Natural killer cell (primary cell): ENCODE measurements around the gene TSR1. TPM values are rescaled to one million over a fixed set of nuclear protein-coding genes. Genes with fewer than 3 reads are reported as not detected.

Experiments
- ATAC-seq, 3 donors: fragments of 150-1000 bp in 2 of 3; fragments of 200-7000 bp in 1 of 3; cut with Tn5 transposase; 1 replicate in 1 of 3; 2 replicates in 2 of 3; pipeline ENCODE4 v1.10.0; 2021; ENCODE audit warnings: mild to moderate bottlenecking in 2 of 3, moderate library complexity in 2 of 3
- DNase-seq, 2 donors: peaks; one replicate each; pipeline versions ENCODE4 v3.0.0 to v3.0.0-alpha.2; 2013 to 2021; ENCODE audit warnings: mixed read lengths in 1 of 2
- H3K27ac ChIP-seq: one replicate; pipeline ENCODE4 v1.5.1; 2013; ENCODE audit warnings: mild to moderate bottlenecking, low read length
- H3K27me3 ChIP-seq: one replicate; pipeline ENCODE4 v1.6.1; 2013; ENCODE audit warnings: low read length; ENCODE audit not compliant: control insufficient read depth, insufficient read depth
- H3K36me3 ChIP-seq: one replicate; pipeline ENCODE4 v1.6.1; 2013; ENCODE audit warnings: low read length; ENCODE audit not compliant: control insufficient read depth, insufficient read depth
- H3K4me1 ChIP-seq: one replicate; pipeline ENCODE4 v1.6.1; 2013; ENCODE audit warnings: low read length; ENCODE audit not compliant: control insufficient read depth, insufficient read depth
- H3K4me3 ChIP-seq: one replicate; pipeline ENCODE4 v1.5.1; 2013; ENCODE audit warnings: low read length
- H3K9me3 ChIP-seq: one replicate; pipeline ENCODE4 v1.6.1; 2013; ENCODE audit warnings: low read length; ENCODE audit not compliant: control insufficient read depth, insufficient read depth
- H3K27ac Mint-ChIP-seq, 2 donors: one replicate each; pipeline ENCODE4 v1.8.0; 2022; ENCODE audit warnings: mild to moderate bottlenecking in 2 of 2, mixed read lengths in 2 of 2, moderate library complexity in 1 of 2
- H3K27me3 Mint-ChIP-seq, 2 donors: one replicate each; pipeline ENCODE4 v1.8.0; 2022; ENCODE audit warnings: low read depth in 2 of 2, mixed read lengths in 2 of 2
- H3K36me3 Mint-ChIP-seq: one replicate; pipeline ENCODE4 v1.8.0; 2022; ENCODE audit warnings: mixed read lengths
- H3K4me1 Mint-ChIP-seq, 2 donors: one replicate each; pipeline ENCODE4 v1.8.0; 2022; ENCODE audit warnings: mixed read lengths in 2 of 2
- H3K4me3 Mint-ChIP-seq: one replicate; pipeline ENCODE4 v1.8.0; 2022; ENCODE audit warnings: mild to moderate bottlenecking, moderate library complexity, mixed read lengths
- H3K9me3 Mint-ChIP-seq, 2 donors: one replicate each; pipeline ENCODE4 v1.8.0; 2022; ENCODE audit warnings: mixed read lengths in 2 of 2
- CTCF ChIP-seq: fragments of 200-600 bp; IDR thresholded peaks from one replicate; pipeline ENCODE4 v1.8.0; 2022; ENCODE audit warnings: antibody characterized with exemption
- WGBS: methylation state at CpG from one replicate; pipeline ENCODE4 v1.1.7; 2013; ENCODE audit warnings: missing lambda C conversion rate; ENCODE audit not compliant: insufficient coverage; 5-methylcytosine and 5-hydroxymethylcytosine counted together
- intact Hi-C: fragments of 100-400 bp; cut with micrococcal nuclease; formaldehyde crosslinking; loops from one replicate; pipeline ENCODE4 v1.14.2; 2022
- total RNA-seq, 4 donors: library from RNA; stranded (reverse); fragments of 120-200 nt in 1 of 4; gene quantifications; one replicate each; pipeline versions ENCODE4 v1.2.3 to v1.2.4, GENCODE V29; 2013 to 2022

The TSR1 gene
- total RNA-seq, 3 donors from 2014 or later (not counting 1 experiment from before 2014, with no cell fraction given) = 19.7 to 30.7 (median 29.0) TPM

GRCh38 chr17:2336852-2337543 lies 741 bp upstream of the TSR1 start, which contains the start of gene SGSM2:
Gene SGSM2 (plus strand): TSS chr17:2337501. CDS start chr17:2337689, 188 bp downstream.
- Mint-ChIP-seq H3K4me1 (peaks cover 17 to 19% of the 10 kb centered on the region in 2 donors), H3K27ac (peak within 1 kb of the TSS; percentile 90 to 93), H3K27me3 (no peaks in the 10 kb centered on the region), H3K9me3 (no peaks in the 10 kb centered on the region), H3K36me3 (no peaks in the 10 kb centered on the region), H3K4me3 (peak within 1 kb of the TSS; percentile 99)
- peaks cover 27% of the 10 kb centered on the region for H3K36me3 ChIP-seq
- peak within 1 kb of the TSS; percentile 60 for H3K4me3 ChIP-seq
- no peaks in the 10 kb centered on the region for H3K9me3 ChIP-seq
- ATAC-seq (peak; percentile 66 to 76 (median 71)), DNase-seq (peak; percentile 60 to 85)
- no peaks in the 10 kb centered on the region for H3K27me3 ChIP-seq
- intact Hi-C loops = no loop called here
- under 1% methylated on average over 77 of the region's 77 CpGs for WGBS
- H3K4me1 ChIP-seq = peaks cover 18% of the 10 kb centered on the region
- TF ChIP-seq CTCF = no peak
- H3K27ac ChIP-seq = peak within 1 kb of the TSS; percentile 51

- peak overlapping the region; percentile 90 to 93 for H3K27ac Mint-ChIP-seq
- no peak overlapping the region for H3K27ac ChIP-seq
- WGBS = 4% methylated on average over 17 of the region's 17 CpGs
- peaks cover 18% of the 10 kb centered on the region for H3K4me1 ChIP-seq
- no peaks in the 10 kb centered on the region for H3K36me3 Mint-ChIP-seq
- peaks cover 17 to 19% of the 10 kb centered on the region in 2 donors for H3K4me1 Mint-ChIP-seq
- peaks cover 40% of the 10 kb centered on the region for H3K36me3 ChIP-seq
- TF ChIP-seq CTCF = no peak
- intact Hi-C loops = no loop called here
- no peaks in the 10 kb centered on the region for H3K9me3 ChIP-seq
- DNase-seq (no peak), ATAC-seq (no peak)
- peak overlapping the region; percentile 99 for H3K4me3 Mint-ChIP-seq
- H3K27me3 ChIP-seq = no peaks in the 10 kb centered on the region
- H3K4me3 ChIP-seq = peak overlapping the region; percentile 60
- H3K27me3 Mint-ChIP-seq = no peaks in the 10 kb centered on the region
- H3K9me3 Mint-ChIP-seq = no peaks in the 10 kb centered on the region
Measured at GRCh38 chr17:2335726-2336214, 487 bp downstream of the TSR1 start.

- no peak for ATAC-seq
- Histone ChIP-seq H3K4me1 (peaks cover 8% of the 10 kb centered on the region), H3K27me3 (no peaks in the 10 kb centered on the region), H3K9me3 (no peaks in the 10 kb centered on the region), H3K4me3 (no peak overlapping the region), H3K36me3 (peaks cover 63% of the 10 kb centered on the region), H3K27ac (no peak overlapping the region)
- H3K27ac Mint-ChIP-seq = no peak overlapping the region
- WGBS = 78% methylated on average over 3 of the region's 3 CpGs
- no peaks in the 10 kb centered on the region for H3K9me3 Mint-ChIP-seq
- H3K36me3 Mint-ChIP-seq = no peaks in the 10 kb centered on the region
- peaks cover 14 to 15% of the 10 kb centered on the region in 2 donors for H3K4me1 Mint-ChIP-seq
- intact Hi-C loops = no loop called here
- DNase-seq = no peak
- H3K4me3 Mint-ChIP-seq = no peak overlapping the region
- TF ChIP-seq CTCF = no peak
- H3K27me3 Mint-ChIP-seq = no peaks in the 10 kb centered on the region
Measured at GRCh38 chr17:2331303-2331702, 5.0 kb downstream of the TSR1 start.
